H9 (cell line): ENCODE results near the gene GPRIN1. TPM values are rescaled to one million over a fixed set of nuclear protein-coding genes. Genes with fewer than 3 reads are reported as not detected.

Experiments used
- DNase-seq: peaks from one replicate; pipeline ENCODE4 v3.0.0-alpha.2; 2017
- H2AFZ ChIP-seq: one replicate; pipeline ENCODE4 v1.6.1; 2013; ENCODE audit warnings: mild to moderate bottlenecking, low read length, control low read depth, moderate library complexity
- H2AK5ac ChIP-seq: 2 replicates; pipeline ENCODE4 v1.6.1; 2013; ENCODE audit warnings: low read length, control low read depth, mixed read lengths; ENCODE audit not compliant: insufficient read length
- H2BK120ac ChIP-seq: one replicate; pipeline ENCODE4 v1.6.1; 2013; ENCODE audit warnings: low read depth, mild to moderate bottlenecking, low read length, control low read depth, inconsistent platforms; ENCODE audit not compliant: poor library complexity, severe bottlenecking
- H2BK12ac ChIP-seq: 2 replicates; pipeline ENCODE4 v1.6.1; 2013; ENCODE audit warnings: low read length, control low read depth, mixed read lengths, low read depth; ENCODE audit not compliant: insufficient read length
- H2BK15ac ChIP-seq: 2 replicates; pipeline ENCODE4 v1.6.1; 2013; ENCODE audit warnings: low read depth, low read length, control low read depth
- H2BK20ac ChIP-seq: one replicate; pipeline ENCODE4 v1.6.1; 2013; ENCODE audit warnings: low read depth, mild to moderate bottlenecking, low read length, control low read depth, inconsistent platforms; ENCODE audit not compliant: poor library complexity, severe bottlenecking
- H2BK5ac ChIP-seq: 2 replicates; pipeline ENCODE4 v1.6.1; 2013; ENCODE audit warnings: low read length, control low read depth, mixed read lengths; ENCODE audit not compliant: insufficient read length
- H3K14ac ChIP-seq: 2 replicates; pipeline ENCODE4 v1.6.1; 2013; ENCODE audit warnings: low read length, control low read depth; ENCODE audit not compliant: insufficient read depth
- H3K18ac ChIP-seq: 2 replicates; pipeline ENCODE4 v1.6.1; 2013; ENCODE audit warnings: low read depth, mild to moderate bottlenecking, mixed read lengths, low read length, control low read depth; ENCODE audit not compliant: insufficient read length
- H3K23ac ChIP-seq: 2 replicates; pipeline ENCODE4 v1.6.1; 2013; ENCODE audit warnings: low read length, control low read depth, mixed read lengths, low read depth; ENCODE audit not compliant: insufficient read length
- H3K23me2 ChIP-seq: 2 replicates; pipeline ENCODE4 v1.6.1; 2013; ENCODE audit warnings: low read depth, mild to moderate bottlenecking, mixed read lengths, low read length, control low read depth; ENCODE audit not compliant: insufficient read length, poor library complexity, severe bottlenecking
- H3K27ac ChIP-seq: 2 replicates; pipeline ENCODE4 v1.5.1; 2013; ENCODE audit warnings: low read length, control low read depth, mixed read lengths, low read depth; ENCODE audit not compliant: insufficient read length
- H3K27me3 ChIP-seq: 2 replicates; pipeline ENCODE4 v1.6.1; 2013; ENCODE audit warnings: low read length, control low read depth, inconsistent platforms; ENCODE audit not compliant: insufficient read depth
- H3K4ac ChIP-seq: 2 replicates; pipeline ENCODE4 v1.6.1; 2013; ENCODE audit warnings: low read depth, mild to moderate bottlenecking, control low read depth, inconsistent platforms, low read length, moderate library complexity
- H3K4me1 ChIP-seq: 2 replicates; pipeline ENCODE4 v1.6.1; 2013; ENCODE audit warnings: low read length, control low read depth, inconsistent platforms; ENCODE audit not compliant: insufficient read depth
- H3K4me2 ChIP-seq: 2 replicates; pipeline ENCODE4 v1.6.1; 2013; ENCODE audit warnings: low read length, control low read depth, mixed read lengths; ENCODE audit not compliant: insufficient read length, insufficient read depth
- H3K56ac ChIP-seq: 2 replicates; pipeline ENCODE4 v1.6.1; 2013; ENCODE audit warnings: low read depth, mild to moderate bottlenecking, mixed read lengths, low read length, control low read depth; ENCODE audit not compliant: insufficient read length
- H3K79me1 ChIP-seq: 2 replicates; pipeline ENCODE4 v1.6.1; 2013; ENCODE audit warnings: low read depth, mild to moderate bottlenecking, moderate library complexity, low read length, control low read depth, inconsistent platforms; ENCODE audit not compliant: insufficient read depth, poor library complexity, severe bottlenecking
- H3K79me2 ChIP-seq: 2 replicates; pipeline ENCODE4 v1.6.1; 2013; ENCODE audit warnings: low read length, control low read depth, inconsistent platforms; ENCODE audit not compliant: insufficient read depth
- H3K9ac ChIP-seq: 2 replicates; pipeline ENCODE4 v1.6.1; 2013; ENCODE audit warnings: low read length, control low read depth, mixed read lengths; ENCODE audit not compliant: insufficient read length; ENCODE audit errors: extremely low read depth
- H3K9me3 ChIP-seq: one replicate; pipeline ENCODE4 v1.6.1; 2013; ENCODE audit warnings: low read depth, low read length, inconsistent platforms; ENCODE audit not compliant: control insufficient read depth
- H3T11ph ChIP-seq: one replicate; pipeline ENCODE4 v1.6.1; 2013; ENCODE audit warnings: mild to moderate bottlenecking, low read length, control low read depth, inconsistent platforms
- H4K20me1 ChIP-seq: one replicate; pipeline ENCODE4 v1.6.1; 2013; ENCODE audit not compliant: control insufficient read depth, insufficient read length, insufficient read depth
- H4K5ac ChIP-seq: 2 replicates; pipeline ENCODE4 v1.6.1; 2013; ENCODE audit warnings: low read depth, mild to moderate bottlenecking, mixed read lengths, low read length, control low read depth; ENCODE audit not compliant: insufficient read length
- H4K8ac ChIP-seq: replicated peaks from 2 replicates; pipeline ENCODE4 v1.6.1; 2013; ENCODE audit warnings: low read length, control low read depth, mixed read lengths, low read depth; ENCODE audit not compliant: insufficient read length
- H4K91ac ChIP-seq: 2 replicates; pipeline ENCODE4 v1.6.1; 2013; ENCODE audit warnings: low read depth, mild to moderate bottlenecking, moderate library complexity, mixed read lengths, low read length, control low read depth; ENCODE audit not compliant: insufficient read length
- H3K27ac Mint-ChIP-seq, 3 experiments: 2 replicates in 2 of 3; 3 replicates in 1 of 3; pipeline ENCODE4 v1.8.0; 2020 to 2021; ENCODE audit warnings: mixed read lengths in 3 of 3, mild to moderate bottlenecking in 1 of 3, moderate library complexity in 1 of 3
- H3K27me3 Mint-ChIP-seq: 2 replicates; pipeline ENCODE4 v1.8.0; 2021; ENCODE audit warnings: low read depth, mild to moderate bottlenecking, moderate library complexity, mixed read lengths
- H3K36me3 Mint-ChIP-seq, 3 experiments: 2 replicates in 2 of 3; 3 replicates in 1 of 3; pipeline ENCODE4 v1.8.0; 2020 to 2021; ENCODE audit warnings: low read depth in 3 of 3, mixed read lengths in 3 of 3; ENCODE audit not compliant: insufficient read depth in 1 of 3
- H3K4me1 Mint-ChIP-seq, 2 experiments: 2 replicates each; pipeline ENCODE4 v1.8.0; 2020; ENCODE audit warnings: mixed read lengths in 2 of 2
- H3K4me3 Mint-ChIP-seq, 2 experiments: 2 replicates in 1 of 2; 3 replicates in 1 of 2; pipeline ENCODE4 v1.8.0; 2020 to 2021; ENCODE audit warnings: mild to moderate bottlenecking in 2 of 2, mixed read lengths in 2 of 2, moderate library complexity in 1 of 2
- H3K9me3 Mint-ChIP-seq, 2 experiments: 2 replicates in 1 of 2; 3 replicates in 1 of 2; pipeline ENCODE4 v1.8.0; 2020; ENCODE audit warnings: mild to moderate bottlenecking in 2 of 2, mixed read lengths in 2 of 2, moderate library complexity in 1 of 2
- WGBS: extraction: QIAGEN DNeasy Blood & Tissue Kit; methylation state at CpG from one replicate; pipeline ENCODE4 v1.1.7; 2013; ENCODE audit warnings: missing lambda C conversion rate, low lambda C conversion rate, mixed read lengths; ENCODE audit not compliant: insufficient read length; ENCODE audit errors: extremely low coverage; 5-methylcytosine and 5-hydroxymethylcytosine counted together
- total RNA-seq: library from RNA; stranded (reverse); gene quantifications from 2 replicates; pipeline ENCODE4 v1.2.1, GENCODE V29; 2021
- TF ChIP-seq, protein P1 (sequence below): fragments of 200-600 bp; sonication (generic); conservative IDR thresholded peaks from 3 replicates; pipeline ENCODE4 v1.8.0; 2021; ENCODE audit warnings: antibody characterized with exemption, mild to moderate bottlenecking

The GPRIN1 gene
- total RNA-seq, 1 experiment from 2014 or later = 10.8 TPM

DNA sequence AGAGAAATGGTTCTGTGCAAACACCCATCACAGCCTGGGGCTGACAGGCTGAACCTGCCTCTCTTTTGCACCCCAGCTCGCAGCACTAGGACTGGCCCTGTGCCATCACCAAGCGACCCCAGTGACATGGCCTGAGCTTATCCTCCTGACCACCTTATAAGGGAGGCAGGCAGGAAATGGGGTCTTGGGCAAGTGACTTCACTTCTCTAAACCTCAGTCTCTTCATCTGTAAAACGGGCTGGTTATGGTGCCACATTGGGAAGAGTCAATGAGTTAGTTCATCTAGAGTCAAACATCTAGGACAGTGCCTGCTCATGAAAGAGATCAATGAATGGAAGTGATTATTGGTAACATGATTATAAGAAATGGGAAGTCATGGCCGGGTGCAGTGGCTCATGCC, 14.2 kb upstream of the GPRIN1 start:
- Mint-ChIP-seq H3K27ac (no peak overlapping the region), H3K36me3 (no peaks in the 10 kb centered on the region; a peak in 1 of 7 replicates), H3K4me3 (no peak overlapping the region), H3K9me3 (no peaks in the 10 kb centered on the region), H3K27me3 (peaks cover 79% of the 10 kb centered on the region), H3K4me1 (peaks cover 9 to 34% of the 10 kb centered on the region in 2 experiments)
- no peak overlapping the region for H3T11ph ChIP-seq
- no peak overlapping the region for H3K18ac ChIP-seq
- no peak overlapping the region for H2BK20ac ChIP-seq
- WGBS = no CpG with 5 or more reads among the region's 4 CpGs
- H4K5ac ChIP-seq = no peak overlapping the region
- H3K9me3 ChIP-seq = no peaks in the 10 kb centered on the region
- no peak overlapping the region for H2AFZ ChIP-seq
- H3K27me3 ChIP-seq = peaks cover 2% of the 10 kb centered on the region; the same call in 1 of the 2 replicates
- TF ChIP-seq, protein P1, sequence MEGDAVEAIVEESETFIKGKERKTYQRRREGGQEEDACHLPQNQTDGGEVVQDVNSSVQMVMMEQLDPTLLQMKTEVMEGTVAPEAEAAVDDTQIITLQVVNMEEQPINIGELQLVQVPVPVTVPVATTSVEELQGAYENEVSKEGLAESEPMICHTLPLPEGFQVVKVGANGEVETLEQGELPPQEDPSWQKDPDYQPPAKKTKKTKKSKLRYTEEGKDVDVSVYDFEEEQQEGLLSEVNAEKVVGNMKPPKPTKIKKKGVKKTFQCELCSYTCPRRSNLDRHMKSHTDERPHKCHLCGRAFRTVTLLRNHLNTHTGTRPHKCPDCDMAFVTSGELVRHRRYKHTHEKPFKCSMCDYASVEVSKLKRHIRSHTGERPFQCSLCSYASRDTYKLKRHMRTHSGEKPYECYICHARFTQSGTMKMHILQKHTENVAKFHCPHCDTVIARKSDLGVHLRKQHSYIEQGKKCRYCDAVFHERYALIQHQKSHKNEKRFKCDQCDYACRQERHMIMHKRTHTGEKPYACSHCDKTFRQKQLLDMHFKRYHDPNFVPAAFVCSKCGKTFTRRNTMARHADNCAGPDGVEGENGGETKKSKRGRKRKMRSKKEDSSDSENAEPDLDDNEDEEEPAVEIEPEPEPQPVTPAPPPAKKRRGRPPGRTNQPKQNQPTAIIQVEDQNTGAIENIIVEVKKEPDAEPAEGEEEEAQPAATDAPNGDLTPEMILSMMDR = no peak
- no peak for DNase-seq
- H3K9ac ChIP-seq = no peak overlapping the region
- H3K27ac ChIP-seq = no peak overlapping the region
- no peaks in the 10 kb centered on the region for H3K4me1 ChIP-seq
- no peak overlapping the region for H3K4me2 ChIP-seq
- no peak overlapping the region for H2BK12ac ChIP-seq
- no peaks in the 10 kb centered on the region for H3K79me1 ChIP-seq
- no peak overlapping the region for H3K56ac ChIP-seq
- H2BK120ac ChIP-seq = no peak overlapping the region
- no peaks in the 10 kb centered on the region for H4K20me1 ChIP-seq
- no peak overlapping the region for H3K23ac ChIP-seq
- H3K23me2 ChIP-seq = peaks cover 3% of the 10 kb centered on the region
- no peak overlapping the region for H3K14ac ChIP-seq
- no peaks in the 10 kb centered on the region for H3K79me2 ChIP-seq
- no peak overlapping the region for H4K91ac ChIP-seq
- H2AK5ac ChIP-seq = no peak overlapping the region
- no peak overlapping the region for H4K8ac ChIP-seq
- no peak overlapping the region for H2BK5ac ChIP-seq
- no peak overlapping the region for H2BK15ac ChIP-seq
- H3K4ac ChIP-seq = no peak overlapping the region
